Neural progenitor cell (in vitro differentiated cells): ENCODE data around the gene MAP2. TPM values are rescaled to one million over a fixed set of nuclear protein-coding genes. Genes with fewer than 3 reads are reported as not detected.

Experiments used
- DNase-seq: peaks from one replicate; pipeline ENCODE4 v3.0.0-alpha.2; 2016; ENCODE audit warnings: low spot score
- H2AFZ ChIP-seq: fragments of 200-600 bp; sonication (generic); replicated peaks from 2 replicates; pipeline ENCODE4 v1.6.1; 2016; ENCODE audit warnings: antibody characterized with exemption
- H3F3A ChIP-seq: fragments of 200-600 bp; sonication (generic); 2 replicates; pipeline ENCODE4 v1.6.1; 2016; ENCODE audit warnings: antibody characterized with exemption, low read depth
- H3K27ac ChIP-seq: fragments of 200-600 bp; sonication (generic); 2 replicates; pipeline ENCODE4 v1.5.1; 2016; ENCODE audit warnings: mild to moderate bottlenecking
- H3K27me3 ChIP-seq: fragments of 200-600 bp; sonication (generic); 2 replicates; pipeline ENCODE4 v1.6.1; 2016; ENCODE audit warnings: mild to moderate bottlenecking, moderate library complexity
- H3K36me3 ChIP-seq: fragments of 200-600 bp; sonication (generic); 2 replicates; pipeline ENCODE4 v1.5.1; 2016
- H3K4me1 ChIP-seq: fragments of 200-600 bp; sonication (generic); 2 replicates; pipeline ENCODE4 v1.6.1; 2016; ENCODE audit warnings: mixed run types
- H3K4me2 ChIP-seq: fragments of 200-600 bp; sonication (generic); 2 replicates; pipeline ENCODE4 v1.6.1; 2016
- H3K4me3 ChIP-seq: fragments of 200-600 bp; sonication (generic); 2 replicates; pipeline ENCODE4 v1.5.1; 2016
- H3K79me2 ChIP-seq: fragments of 200-600 bp; sonication (generic); 2 replicates; pipeline ENCODE4 v1.6.1; 2016; ENCODE audit warnings: low read depth
- H3K9ac ChIP-seq: fragments of 200-600 bp; sonication (generic); 2 replicates; pipeline ENCODE4 v1.6.1; 2016
- H3K9me3 ChIP-seq: fragments of 200-600 bp; sonication (generic); 2 replicates; pipeline ENCODE4 v1.5.1; 2016; ENCODE audit warnings: low read depth
- H4K20me1 ChIP-seq: fragments of 200-600 bp; sonication (generic); 2 replicates; pipeline ENCODE4 v1.6.1; 2016; ENCODE audit warnings: low read depth
- H3K27ac Mint-ChIP-seq: 3 replicates; pipeline ENCODE4 v1.8.0; 2021; ENCODE audit warnings: mixed read lengths
- H3K27me3 Mint-ChIP-seq: 2 replicates; pipeline ENCODE4 v1.8.0; 2022; ENCODE audit warnings: low read depth, mild to moderate bottlenecking, inconsistent platforms, moderate library complexity, mixed read lengths; ENCODE audit not compliant: insufficient read depth
- H3K36me3 Mint-ChIP-seq: 3 replicates; pipeline ENCODE4 v1.8.0; 2021; ENCODE audit warnings: mixed read lengths
- H3K4me1 Mint-ChIP-seq: 3 replicates; pipeline ENCODE4 v1.8.0; 2021; ENCODE audit warnings: mixed read lengths
- H3K4me3 Mint-ChIP-seq: 3 replicates; pipeline ENCODE4 v1.8.0; 2021; ENCODE audit warnings: mild to moderate bottlenecking, moderate library complexity, mixed read lengths
- H3K9me3 Mint-ChIP-seq: 3 replicates; pipeline ENCODE4 v1.8.0; 2020; ENCODE audit warnings: mixed read lengths
- CTCF ChIP-seq: fragments of 200-600 bp; sonication (generic); IDR thresholded peaks from 2 replicates; pipeline ENCODE4 v1.5.1; 2017; ENCODE audit warnings: antibody characterized with exemption, mild to moderate bottlenecking
- EZH2 ChIP-seq: fragments of 200-600 bp; sonication (generic); IDR thresholded peaks from 2 replicates; pipeline ENCODE4 v1.6.1; 2017; ENCODE audit warnings: antibody characterized with exemption, mild to moderate bottlenecking, moderate library complexity
- EZH2phosphoT487 ChIP-seq: fragments of 200-600 bp; sonication (generic); IDR thresholded peaks from 2 replicates; pipeline ENCODE4 v1.6.1; 2017; ENCODE audit warnings: antibody characterized with exemption
- total RNA-seq: library from RNA; depleted of rRNA; stranded (reverse); fragments of >200 nt; gene quantifications from 2 replicates; pipeline ENCODE4 v1.2.3, GENCODE V29; 2015; ENCODE audit warnings: low replicate concordance

The MAP2 gene
- total RNA-seq, 1 donor from 2014 or later = 102 TPM

DNA sequence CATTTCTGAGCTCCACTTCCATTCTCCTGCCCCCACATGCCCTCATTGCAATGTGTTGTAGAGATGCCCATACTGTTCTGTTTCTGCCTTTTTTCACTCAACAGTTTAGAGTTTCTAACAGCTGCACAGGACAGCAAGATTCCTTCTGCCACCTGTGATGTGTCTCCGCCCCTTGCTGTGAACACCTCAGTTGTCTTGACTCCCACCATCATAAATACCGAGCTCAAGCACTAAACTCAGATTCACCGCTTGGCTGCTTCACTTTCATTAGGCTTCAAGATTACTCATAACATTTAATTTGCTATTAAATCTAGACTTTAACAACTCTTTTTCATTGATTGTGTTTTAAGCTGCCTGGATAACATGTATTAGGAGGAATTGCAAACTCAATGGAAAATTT lies 141.0 kb downstream of the MAP2 start:
- no peak for DNase-seq
- H3K79me2 ChIP-seq = no peaks in the 10 kb centered on the region
- H4K20me1 ChIP-seq = no peaks in the 10 kb centered on the region
- no peak overlapping the region for H3K9ac ChIP-seq
- no peak overlapping the region for H3K4me2 ChIP-seq
- no peak overlapping the region for H2AFZ ChIP-seq
- Mint-ChIP-seq H3K4me1 (peaks cover 33% of the 10 kb centered on the region), H3K27me3 (no peaks in the 10 kb centered on the region), H3K4me3 (no peak overlapping the region), H3K36me3 (peaks cover 27% of the 10 kb centered on the region), H3K9me3 (no peaks in the 10 kb centered on the region), H3K27ac (peak overlapping the region; percentile 34)
- no peaks in the 10 kb centered on the region for H3K9me3 ChIP-seq
- H3K4me1 ChIP-seq = peaks cover 16% of the 10 kb centered on the region
- no peaks in the 10 kb centered on the region for H3K36me3 ChIP-seq
- H3F3A ChIP-seq = no peaks in the 10 kb centered on the region
- no peak for TF ChIP-seq CTCF
- TF ChIP-seq EZH2phosphoT487 = no peak
- no peak for TF ChIP-seq EZH2
- H3K27me3 ChIP-seq = no peaks in the 10 kb centered on the region
- no peak overlapping the region for H3K27ac ChIP-seq
- no peak overlapping the region for H3K4me3 ChIP-seq

GRCh38 chr2:209565896-209566582 lies 142.2 kb downstream of the MAP2 start:
- H4K20me1 ChIP-seq = no peaks in the 10 kb centered on the region
- H3K27ac ChIP-seq = no peak overlapping the region
- Mint-ChIP-seq H3K36me3 (peaks cover 31% of the 10 kb centered on the region), H3K4me1 (peaks cover 29% of the 10 kb centered on the region), H3K27me3 (no peaks in the 10 kb centered on the region), H3K9me3 (no peaks in the 10 kb centered on the region), H3K4me3 (no peak overlapping the region), H3K27ac (peak overlapping the region; percentile 76)
- no peaks in the 10 kb centered on the region for H3F3A ChIP-seq
- H3K4me1 ChIP-seq = peaks cover 22% of the 10 kb centered on the region
- DNase-seq = no peak
- no peaks in the 10 kb centered on the region for H3K79me2 ChIP-seq
- no peaks in the 10 kb centered on the region for H3K9me3 ChIP-seq
- no peak for TF ChIP-seq EZH2phosphoT487
- TF ChIP-seq CTCF = no peak
- TF ChIP-seq EZH2 = no peak
- H2AFZ ChIP-seq = no peak overlapping the region
- no peaks in the 10 kb centered on the region for H3K27me3 ChIP-seq
- peak overlapping the region; percentile 23 for H3K4me2 ChIP-seq
- H3K36me3 ChIP-seq = no peaks in the 10 kb centered on the region
- no peak overlapping the region for H3K9ac ChIP-seq
- no peak overlapping the region for H3K4me3 ChIP-seq

DNA sequence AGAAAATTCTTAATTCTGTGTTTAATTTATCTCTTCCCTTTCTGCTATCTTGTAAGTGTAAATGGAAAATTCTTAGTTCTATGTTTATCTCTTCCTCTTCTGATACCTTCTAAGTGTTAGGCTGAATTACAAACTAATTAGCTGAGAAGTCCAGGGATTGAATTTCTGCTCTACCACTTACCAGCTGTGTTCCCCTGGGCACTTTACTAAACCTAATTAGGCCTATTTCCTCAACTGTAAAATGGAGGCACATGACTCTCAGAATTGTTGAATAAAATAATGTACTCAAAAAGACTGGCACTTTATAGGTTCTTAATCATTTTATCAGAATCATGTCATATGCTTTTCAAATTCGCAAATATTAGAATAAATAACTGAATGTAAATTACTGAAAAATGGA lies 146.3 kb downstream of the MAP2 start:
- Mint-ChIP-seq H3K4me3 (no peak overlapping the region), H3K27ac (no peak overlapping the region), H3K27me3 (no peaks in the 10 kb centered on the region), H3K36me3 (peaks cover 24% of the 10 kb centered on the region), H3K9me3 (no peaks in the 10 kb centered on the region), H3K4me1 (peaks cover 14% of the 10 kb centered on the region)
- TF ChIP-seq CTCF (no peak), EZH2 (no peak), EZH2phosphoT487 (no peak)
- H3K27me3 ChIP-seq = no peaks in the 10 kb centered on the region
- no peak overlapping the region for H2AFZ ChIP-seq
- H3K27ac ChIP-seq = no peak overlapping the region
- no peaks in the 10 kb centered on the region for H3F3A ChIP-seq
- no peaks in the 10 kb centered on the region for H3K9me3 ChIP-seq
- no peak for DNase-seq
- no peaks in the 10 kb centered on the region for H4K20me1 ChIP-seq
- no peaks in the 10 kb centered on the region for H3K36me3 ChIP-seq
- H3K4me3 ChIP-seq = no peak overlapping the region
- peaks cover 18% of the 10 kb centered on the region for H3K4me1 ChIP-seq
- no peaks in the 10 kb centered on the region for H3K79me2 ChIP-seq
- H3K4me2 ChIP-seq = no peak overlapping the region
- H3K9ac ChIP-seq = no peak overlapping the region
